Activated T-helper 1 cell treated with anti-CD3 and anti-CD28 coated beads, Interleukin-12 subunit alpha, Interleukin-12 subunit beta, Interleukin-2, Interleukin-4 antibody, amounts not matched to agents 30 ng/mL and 10 ng/mL and 1 ng/mL, durations not matched to agents 14 hours and 24 hours and 36 hours (primary cell): ENCODE results near the gene AMER3. TPM values are rescaled to one million over a fixed set of nuclear protein-coding genes. Genes with fewer than 3 reads are reported as not detected.
A peak's percentile ranks its signal among the peaks of the same experiment; 100 is the strongest.
"Not testable (repeated sequence)": the region's sequence is repeated elsewhere in the genome, so short reads cannot be mapped to it uniquely, and the experiment has no call there.

ENCODE experiments used
- DNase-seq: peaks from one replicate; pipeline ENCODE4 v3.0.0; 2021; ENCODE audit warnings: low spot score
- H3K27ac Mint-ChIP-seq: one replicate; pipeline ENCODE4 v1.8.0; 2021; ENCODE audit warnings: mild to moderate bottlenecking, mixed read lengths
- H3K27me3 Mint-ChIP-seq: one replicate; pipeline ENCODE4 v1.8.0; 2022; ENCODE audit warnings: mild to moderate bottlenecking, moderate library complexity, mixed read lengths; ENCODE audit not compliant: insufficient read depth
- H3K36me3 Mint-ChIP-seq: one replicate; pipeline ENCODE4 v1.8.0; 2021; ENCODE audit warnings: low read depth, mixed read lengths
- H3K4me1 Mint-ChIP-seq: one replicate; pipeline ENCODE4 v1.8.0; 2021; ENCODE audit warnings: low read depth, mixed read lengths
- H3K4me3 Mint-ChIP-seq: one replicate; pipeline ENCODE4 v1.8.0; 2021; ENCODE audit warnings: mild to moderate bottlenecking, moderate library complexity, mixed read lengths
- H3K9me3 Mint-ChIP-seq: one replicate; pipeline ENCODE4 v1.8.0; 2021; ENCODE audit warnings: mixed read lengths
- intact Hi-C: fragments of 100-400 bp; cut with micrococcal nuclease; formaldehyde crosslinking; loops from one replicate; pipeline ENCODE4 v1.15.1; 2024
- total RNA-seq: library from RNA; stranded (reverse); gene quantifications from 2 replicates; pipeline ENCODE4 v1.2.3, GENCODE V29; 2022

The AMER3 gene, protein sequence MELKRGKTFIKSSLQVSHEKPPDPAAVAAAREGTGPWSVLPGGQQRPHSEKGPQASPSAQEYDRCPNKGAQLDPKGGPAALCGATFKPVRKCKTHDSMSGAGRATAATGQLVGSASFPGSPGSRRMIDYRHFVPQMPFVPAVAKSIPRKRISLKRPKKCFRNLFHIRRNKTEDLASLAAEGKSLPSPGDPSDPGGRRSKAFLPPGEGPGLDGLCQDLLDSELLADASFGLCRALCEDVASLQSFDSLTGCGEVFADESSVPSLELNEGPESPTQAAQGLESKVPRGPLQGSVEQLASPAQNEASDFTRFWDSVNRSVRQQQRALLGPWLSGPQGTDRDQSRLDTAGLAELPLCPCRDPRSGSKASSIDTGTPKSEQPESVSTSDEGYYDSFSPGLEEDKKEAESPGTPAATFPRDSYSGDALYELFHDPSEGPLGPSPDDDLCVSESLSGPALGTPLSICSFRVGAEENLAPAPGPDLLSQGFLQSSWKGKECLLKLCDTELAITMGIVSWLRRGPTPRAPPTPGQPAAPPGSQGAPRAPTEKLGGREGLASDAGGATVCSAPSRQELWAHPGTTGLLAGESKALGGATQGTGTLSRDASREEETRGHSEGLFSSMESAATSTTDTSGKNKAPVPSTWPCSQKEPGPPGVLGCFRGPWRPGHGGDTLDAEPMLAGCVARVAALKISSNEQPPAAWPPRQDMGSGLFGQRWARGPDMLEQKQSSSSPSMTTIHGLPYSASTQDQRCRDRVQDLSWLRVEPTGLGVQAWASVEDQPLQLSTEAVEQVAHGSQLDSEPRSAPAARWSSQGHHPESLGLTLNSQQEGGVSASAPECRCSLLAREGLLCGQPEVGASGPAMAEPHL
- total RNA-seq, result not detected in 2 replicates

DNA sequence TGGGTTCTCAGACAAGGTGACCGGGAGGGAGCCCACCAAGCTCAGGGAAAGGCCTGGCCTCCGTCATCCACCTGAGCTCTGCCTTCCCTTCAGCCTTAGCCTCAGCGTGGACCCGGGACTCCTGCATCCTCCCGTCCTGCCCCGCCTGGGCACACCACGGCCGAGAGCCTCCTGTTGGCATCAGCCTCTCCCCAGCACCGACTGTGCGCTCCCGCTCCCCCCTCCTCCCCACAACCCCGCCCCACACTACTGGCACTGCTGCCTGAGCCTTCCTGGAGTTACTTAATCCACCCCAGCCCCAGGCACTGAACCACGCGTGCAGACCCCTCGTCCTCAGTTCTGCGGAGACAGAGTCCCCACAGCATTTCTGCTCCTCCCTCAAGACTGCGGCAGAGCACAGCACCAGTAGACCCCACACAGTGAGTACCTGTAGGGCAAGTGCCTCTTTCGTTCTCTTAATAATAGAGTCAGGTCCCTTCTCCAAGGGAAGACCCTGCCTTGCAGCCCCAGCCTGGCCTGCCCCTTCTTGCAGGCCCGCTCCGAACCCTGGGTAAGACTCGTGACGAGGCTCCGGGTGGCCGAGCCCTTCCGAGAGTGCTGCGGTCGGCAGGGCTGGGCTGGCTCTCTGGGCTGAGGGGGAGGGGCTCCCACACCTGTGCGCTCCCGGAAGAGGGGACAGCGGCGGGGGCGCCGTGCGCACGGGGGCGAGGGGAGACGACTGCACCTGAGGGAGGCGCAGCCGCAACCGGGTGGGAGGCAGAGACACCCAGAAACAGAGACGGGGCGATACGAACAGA is at the start of gene AMER3:
Gene AMER3 (plus strand): TSS at position 285 of the 797 bp plus-strand sequence. CDS start 6,533 bp downstream, outside the sequence.
- H3K4me3 Mint-ChIP-seq, result no peak within 1 kb of the TSS
- no peaks in the 10 kb centered on the region for H3K4me1 Mint-ChIP-seq
- no peaks in the 10 kb centered on the region for H3K36me3 Mint-ChIP-seq
- H3K27me3 Mint-ChIP-seq, result peaks cover 35% of the 10 kb centered on the region
- DNase-seq, result no peak
- H3K9me3 Mint-ChIP-seq, result no peaks in the 10 kb centered on the region
- intact Hi-C loops, result no loop called here
- no peak within 1 kb of the TSS for H3K27ac Mint-ChIP-seq

GRCh38 chr2:130714795-130715194 is 40.5 kb upstream of the AMER3 start:
- H3K9me3 Mint-ChIP-seq, H3K36me3 Mint-ChIP-seq, intact Hi-C loops, H3K4me3 Mint-ChIP-seq, H3K4me1 Mint-ChIP-seq, H3K27ac Mint-ChIP-seq, H3K27me3 Mint-ChIP-seq, DNase-seq: not testable (repeated sequence)

DNA sequence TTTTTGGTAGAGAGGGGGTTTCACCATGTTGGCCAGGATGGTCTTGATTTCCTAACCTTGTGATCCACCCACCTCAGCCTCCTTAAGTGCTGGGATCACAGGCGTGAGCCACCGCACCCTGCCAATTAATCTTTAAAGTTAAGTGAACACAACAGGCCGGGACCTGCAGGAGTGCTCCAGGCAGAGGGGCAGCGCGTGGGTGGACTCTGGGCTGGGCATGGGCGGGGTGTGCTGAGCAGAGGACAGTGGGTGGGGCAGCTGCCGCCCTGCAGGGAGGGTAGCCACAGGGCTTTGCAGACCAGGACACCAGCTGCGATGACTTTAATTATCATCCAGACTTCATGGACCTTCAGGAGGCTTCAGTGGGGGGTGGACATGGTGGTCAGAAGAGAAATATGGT is 35.3 kb upstream of the AMER3 start:
- intact Hi-C loops, result no loop called here
- no peaks in the 10 kb centered on the region for H3K4me1 Mint-ChIP-seq
- peaks cover 6% of the 10 kb centered on the region for H3K9me3 Mint-ChIP-seq
- H3K4me3 Mint-ChIP-seq, result no peak overlapping the region
- DNase-seq, result no peak
- peaks cover 14% of the 10 kb centered on the region for H3K27me3 Mint-ChIP-seq
- no peak overlapping the region for H3K27ac Mint-ChIP-seq
- no peaks in the 10 kb centered on the region for H3K36me3 Mint-ChIP-seq

DNA sequence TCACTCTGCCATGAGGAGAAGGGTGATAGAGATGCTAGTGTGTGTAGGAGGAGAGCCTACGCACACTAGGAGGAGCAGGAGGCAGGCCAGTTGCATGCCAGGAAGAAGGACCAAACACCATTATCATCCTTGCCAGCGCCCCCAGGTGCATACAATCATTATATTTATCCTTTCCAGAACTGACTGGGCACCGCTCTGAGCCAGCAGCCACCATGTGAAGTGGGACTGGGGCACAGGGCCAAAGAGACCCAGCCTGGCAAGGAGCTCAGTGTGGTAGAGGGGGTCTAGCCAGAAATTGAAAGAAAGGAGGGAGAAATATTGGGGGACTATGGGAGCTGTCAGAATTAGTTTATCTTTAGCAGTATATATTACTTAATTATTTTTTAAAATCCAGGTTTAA is 34.8 kb upstream of the AMER3 start:
- no peaks in the 10 kb centered on the region for H3K4me1 Mint-ChIP-seq
- peaks cover 6% of the 10 kb centered on the region for H3K9me3 Mint-ChIP-seq
- no peak overlapping the region for H3K4me3 Mint-ChIP-seq
- intact Hi-C loops, result no loop called here
- no peaks in the 10 kb centered on the region for H3K36me3 Mint-ChIP-seq
- H3K27ac Mint-ChIP-seq, result no peak overlapping the region
- peaks cover 14% of the 10 kb centered on the region for H3K27me3 Mint-ChIP-seq
- no peak for DNase-seq

- intact Hi-C loops, result no loop called here
- H3K9me3 Mint-ChIP-seq, result peaks cover 6% of the 10 kb centered on the region
- no peak overlapping the region for H3K4me3 Mint-ChIP-seq
Measured at GRCh38 chr2:130724455-130724854, 30.9 kb upstream of the AMER3 start.

GRCh38 chr2:130726614-130727180 is 28.6 kb upstream of the AMER3 start:
- intact Hi-C loops, result loop anchor here (1.0 to 5.0 kb wide), 4 partner anchors 71 to 378 kb away; partner anchors contain the start of gene FAM168B
- peaks cover 12% of the 10 kb centered on the region for H3K4me1 Mint-ChIP-seq
- peaks cover 6% of the 10 kb centered on the region for H3K9me3 Mint-ChIP-seq
- DNase-seq, result no peak
- peaks cover 16% of the 10 kb centered on the region for H3K27me3 Mint-ChIP-seq
- H3K27ac Mint-ChIP-seq, result peak overlapping the region; percentile 57
- no peaks in the 10 kb centered on the region for H3K36me3 Mint-ChIP-seq
- peak overlapping the region; percentile 76 for H3K4me3 Mint-ChIP-seq

More at GRCh38 chr2:130724455-130724854, 30.9 kb upstream of the AMER3 start:
- no peak for DNase-seq
- Mint-ChIP-seq H3K27me3 (peaks cover 16% of the 10 kb centered on the region), H3K4me1 (peaks cover 12% of the 10 kb centered on the region), H3K36me3 (no peaks in the 10 kb centered on the region), H3K27ac (no peak overlapping the region)

DNA sequence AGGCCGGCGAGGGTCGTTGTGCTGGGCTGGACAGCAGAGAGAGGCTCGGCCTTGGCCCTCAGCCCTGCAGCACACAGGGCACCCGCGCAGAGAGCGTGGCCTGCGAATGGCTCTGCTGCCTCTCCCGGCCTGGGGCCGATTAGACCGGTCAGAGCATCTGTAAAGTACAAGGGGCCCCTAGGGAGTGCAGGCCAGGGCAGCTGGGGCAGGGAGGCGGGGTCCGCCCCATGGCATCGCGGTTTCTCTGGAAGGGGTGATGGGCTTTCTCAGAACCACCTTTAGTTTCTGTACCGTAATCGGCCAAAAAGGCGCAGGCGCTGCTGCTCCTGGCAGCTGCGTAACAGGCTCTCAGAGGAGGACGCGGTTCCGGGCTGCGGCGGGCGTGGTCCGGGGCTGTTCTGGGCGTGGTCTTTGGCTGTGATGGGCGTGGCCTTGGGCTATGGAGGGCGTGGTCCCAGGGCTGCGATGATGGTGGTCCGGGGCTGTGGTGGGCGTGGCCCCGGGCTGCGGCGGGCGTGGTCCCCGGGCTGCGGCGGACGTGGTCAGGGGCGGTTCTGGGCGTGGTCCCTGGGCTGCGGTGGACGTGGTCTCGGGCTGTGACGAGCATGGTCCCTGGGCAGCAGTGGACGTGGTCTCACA is 27.9 kb upstream of the AMER3 start:
- Mint-ChIP-seq H3K27me3 (peaks cover 12% of the 10 kb centered on the region), H3K4me1 (peaks cover 12% of the 10 kb centered on the region), H3K9me3 (peaks cover 4% of the 10 kb centered on the region), H3K4me3 (peak overlapping the region; percentile 76), H3K36me3 (no peaks in the 10 kb centered on the region), H3K27ac (peak overlapping the region; percentile 57)
- DNase-seq, result peak; percentile 84
- intact Hi-C loops, result loop anchor here (1.0 to 5.0 kb wide), 4 partner anchors 70 to 377 kb away; partner anchors contain the start of gene FAM168B

DNA sequence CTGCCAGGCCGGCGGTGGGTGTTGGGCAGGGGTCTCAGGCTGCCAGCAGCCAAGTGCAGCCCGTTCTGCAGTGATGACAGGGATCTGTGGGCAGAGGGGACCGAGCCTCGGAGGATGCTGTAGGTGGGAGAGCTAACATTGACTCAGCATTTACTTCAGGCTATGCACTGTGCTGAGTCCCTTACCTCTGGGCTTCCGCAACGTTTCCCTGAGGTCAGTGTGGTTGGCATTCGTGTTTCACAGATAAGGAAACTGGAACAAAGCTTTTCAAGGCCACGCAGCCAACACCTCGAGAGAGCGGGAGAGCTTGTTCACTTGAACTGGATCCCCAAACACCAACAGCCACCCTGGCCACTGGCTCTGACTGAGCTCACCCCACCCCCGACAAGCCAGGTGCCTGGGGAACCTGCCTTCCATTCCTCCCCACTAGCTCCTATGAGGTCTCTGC is 27.3 kb upstream of the AMER3 start:
- intact Hi-C loops, result loop anchor here (5.0 kb wide), 1 partner anchor 364 kb away; the partner anchor contains the start of gene FAM168B
- Mint-ChIP-seq H3K4me3 (peak overlapping the region; percentile 35), H3K36me3 (no peaks in the 10 kb centered on the region), H3K4me1 (peaks cover 12% of the 10 kb centered on the region), H3K27ac (peak overlapping the region; percentile 16), H3K27me3 (peaks cover 14% of the 10 kb centered on the region), H3K9me3 (no peaks in the 10 kb centered on the region)
- DNase-seq, result peak; percentile 27

DNA sequence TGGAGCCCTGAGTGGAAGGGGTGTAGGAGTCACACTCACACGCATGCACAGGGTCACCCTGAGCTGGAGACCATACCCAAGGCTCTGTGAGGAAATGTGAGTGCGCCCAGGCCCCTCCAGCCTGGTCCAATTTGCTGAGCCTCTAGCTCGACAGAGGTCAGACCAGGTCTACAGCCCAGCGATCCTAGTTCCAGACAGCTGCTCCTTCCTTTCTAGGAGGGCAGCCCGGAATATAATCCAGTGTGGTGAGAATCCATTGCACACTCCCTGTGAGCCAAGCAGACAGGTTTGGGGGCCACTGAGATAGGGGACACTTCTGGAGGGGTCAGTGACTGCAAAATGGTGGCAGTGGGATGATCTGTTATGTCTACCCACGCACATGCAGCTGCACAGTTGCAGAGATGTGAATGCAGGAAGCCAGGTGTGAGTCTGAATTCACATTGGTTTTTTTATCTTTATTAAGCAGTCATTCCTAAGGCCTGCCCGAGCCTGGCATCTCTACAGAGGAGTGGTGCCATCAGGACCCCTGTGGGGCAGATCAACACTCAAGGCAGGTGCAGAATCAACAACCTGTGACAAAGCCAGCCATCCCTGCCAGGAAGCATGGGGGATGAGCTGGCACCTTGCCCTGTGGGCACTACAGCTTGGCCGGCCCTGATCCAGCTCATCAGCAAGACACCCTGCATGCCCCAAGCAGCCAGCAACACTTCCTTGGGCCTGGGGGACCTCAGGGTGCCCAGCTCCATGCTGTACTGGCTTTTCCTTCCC is 26.6 kb upstream of the AMER3 start, which contains the start of gene GPR148:
Gene GPR148 (plus strand): TSS at position 522 of the 768 bp plus-strand sequence. CDS start 82 bp downstream, at position 604.
- peaks cover 14% of the 10 kb centered on the region for H3K27me3 Mint-ChIP-seq
- H3K4me1 Mint-ChIP-seq, result peaks cover 12% of the 10 kb centered on the region
- H3K9me3 Mint-ChIP-seq, result no peaks in the 10 kb centered on the region
- H3K36me3 Mint-ChIP-seq, result no peaks in the 10 kb centered on the region
- H3K27ac Mint-ChIP-seq, result peak within 1 kb of the TSS; percentile 16
- no peak for DNase-seq
- intact Hi-C loops, result loop anchor here (5.0 kb wide), 1 partner anchor 364 kb away; the partner anchor contains the start of gene FAM168B
- H3K4me3 Mint-ChIP-seq, result peak within 1 kb of the TSS; percentile 35

- H3K4me1 Mint-ChIP-seq, result peaks cover 12% of the 10 kb centered on the region
- no peak for DNase-seq
- H3K27me3 Mint-ChIP-seq, result peaks cover 15% of the 10 kb centered on the region
- no peak overlapping the region for H3K4me3 Mint-ChIP-seq
- H3K36me3 Mint-ChIP-seq, result no peaks in the 10 kb centered on the region
- intact Hi-C loops, result loop anchor here (5.0 kb wide), 1 partner anchor 363 kb away; the partner anchor contains the start of gene FAM168B
- no peak overlapping the region for H3K27ac Mint-ChIP-seq
- H3K9me3 Mint-ChIP-seq, result no peaks in the 10 kb centered on the region
Measured at GRCh38 chr2:130729322-130730299, 25.7 kb upstream of the AMER3 start.
